ENCODE measurements around the gene FBXO31. TPM values are rescaled to one million over a fixed set of nuclear protein-coding genes. Genes with fewer than 3 reads are reported as not detected.
A peak's percentile ranks its signal among the peaks of the same experiment; 100 is the strongest.

The FBXO31 gene
- total and polyA plus RNA-seq, 10 of the 15 experiments (the other 5 are each of a cell fraction or from before 2014, with no cell fraction given), result 0.19 to 33.1 (median 10.3) TPM

DNA sequence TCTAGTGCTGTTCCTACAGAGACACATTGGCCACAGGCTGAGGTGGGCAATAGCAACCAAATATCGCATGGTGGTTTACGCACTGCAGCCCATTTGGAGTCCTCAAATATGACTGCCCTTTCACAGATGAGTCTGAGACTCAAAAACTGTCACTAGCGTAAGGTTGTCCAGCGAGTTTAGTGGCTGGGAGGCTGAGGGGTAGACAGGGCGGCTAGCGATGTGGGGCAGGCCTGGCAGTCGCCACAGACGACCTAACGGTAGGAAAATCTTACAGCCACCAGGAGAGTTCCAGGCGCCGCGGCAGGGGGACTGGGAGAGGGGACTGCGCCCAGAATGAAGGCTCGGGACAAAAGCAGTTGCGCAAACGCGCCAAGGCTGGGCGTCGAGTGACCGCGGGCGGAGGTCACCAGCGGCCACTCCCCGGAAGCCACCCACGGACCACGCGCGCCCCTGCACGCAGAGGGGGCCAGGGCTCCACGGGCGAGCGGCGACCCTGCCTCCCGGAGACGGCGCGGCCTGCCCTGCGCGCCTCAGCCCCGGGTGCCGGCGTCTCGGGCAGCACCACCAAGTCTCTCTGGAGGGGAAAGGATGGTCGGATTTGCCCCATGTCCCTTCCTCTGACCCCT is 7.9 kb upstream of the FBXO31 start (continued):
- TF ChIP-seq CBX5 (IDR thresholded peaks at IDR 0.05; ENCODE audit: low read depth), result no peak
- TF ChIP-seq MYB (IDR thresholded peaks at IDR 0.05; ENCODE audit: borderline replicate concordance, low read depth, low read length), result no peak
- no peak for TF ChIP-seq WRNIP1 (IDR thresholded peaks at IDR 0.05; ENCODE audit: borderline replicate concordance, low read depth, low read length)

DNA sequence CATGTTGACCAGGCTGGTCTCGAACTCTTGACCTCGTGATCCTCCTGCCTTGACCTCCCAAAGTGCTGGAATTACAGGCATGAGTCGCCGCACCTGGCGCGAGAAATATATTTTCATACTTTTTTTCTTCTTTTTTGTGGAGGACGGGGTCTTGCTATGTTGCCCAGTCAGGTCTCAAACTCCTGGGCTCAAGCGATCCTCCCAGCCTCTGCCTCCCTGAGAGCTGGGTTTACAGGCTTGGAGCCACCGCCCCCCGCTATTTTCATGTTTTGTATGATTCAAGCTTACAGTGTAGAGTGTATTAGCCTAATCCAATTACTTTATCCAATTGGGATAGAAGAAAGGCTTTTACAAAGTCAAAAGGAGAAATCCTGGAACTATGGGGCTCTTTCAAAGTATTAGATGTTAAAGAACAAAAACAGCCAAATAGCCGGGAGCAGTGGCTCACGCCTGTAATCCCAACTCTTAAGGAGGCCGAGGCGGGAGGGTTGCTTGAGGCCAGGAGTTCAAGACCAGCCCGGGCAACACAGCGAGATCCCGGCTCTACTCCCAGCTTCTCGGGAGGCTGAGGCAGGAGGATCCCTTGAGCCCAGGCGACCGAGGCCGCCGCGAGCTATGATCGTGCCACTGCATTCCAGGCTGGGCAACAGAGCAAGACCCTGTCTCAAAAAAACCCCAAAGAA is 7.2 kb upstream of the FBXO31 start:
- CTCF ChIA-PET, result interaction anchor here (0.7 kb wide), 1 partner anchor 244 kb away, joined by 3 read pairs; no protein-coding TSS in a partner anchor
- in situ Hi-C loops (cut with MboI), result loop anchor here (10.0 kb wide), 1 partner anchor 836 kb away; the partner anchor contains the start of gene MTHFSD
- TF ChIP-seq HDAC2 (IDR thresholded peaks at IDR 0.05), result no peak
- TF ChIP-seq STAT1 (conservative IDR thresholded peaks at IDR 0.05), result no peak
- TF ChIP-seq BMI1 (IDR thresholded peaks at IDR 0.05; ENCODE audit: borderline replicate concordance), result no peak
- TF ChIP-seq, protein P1, sequence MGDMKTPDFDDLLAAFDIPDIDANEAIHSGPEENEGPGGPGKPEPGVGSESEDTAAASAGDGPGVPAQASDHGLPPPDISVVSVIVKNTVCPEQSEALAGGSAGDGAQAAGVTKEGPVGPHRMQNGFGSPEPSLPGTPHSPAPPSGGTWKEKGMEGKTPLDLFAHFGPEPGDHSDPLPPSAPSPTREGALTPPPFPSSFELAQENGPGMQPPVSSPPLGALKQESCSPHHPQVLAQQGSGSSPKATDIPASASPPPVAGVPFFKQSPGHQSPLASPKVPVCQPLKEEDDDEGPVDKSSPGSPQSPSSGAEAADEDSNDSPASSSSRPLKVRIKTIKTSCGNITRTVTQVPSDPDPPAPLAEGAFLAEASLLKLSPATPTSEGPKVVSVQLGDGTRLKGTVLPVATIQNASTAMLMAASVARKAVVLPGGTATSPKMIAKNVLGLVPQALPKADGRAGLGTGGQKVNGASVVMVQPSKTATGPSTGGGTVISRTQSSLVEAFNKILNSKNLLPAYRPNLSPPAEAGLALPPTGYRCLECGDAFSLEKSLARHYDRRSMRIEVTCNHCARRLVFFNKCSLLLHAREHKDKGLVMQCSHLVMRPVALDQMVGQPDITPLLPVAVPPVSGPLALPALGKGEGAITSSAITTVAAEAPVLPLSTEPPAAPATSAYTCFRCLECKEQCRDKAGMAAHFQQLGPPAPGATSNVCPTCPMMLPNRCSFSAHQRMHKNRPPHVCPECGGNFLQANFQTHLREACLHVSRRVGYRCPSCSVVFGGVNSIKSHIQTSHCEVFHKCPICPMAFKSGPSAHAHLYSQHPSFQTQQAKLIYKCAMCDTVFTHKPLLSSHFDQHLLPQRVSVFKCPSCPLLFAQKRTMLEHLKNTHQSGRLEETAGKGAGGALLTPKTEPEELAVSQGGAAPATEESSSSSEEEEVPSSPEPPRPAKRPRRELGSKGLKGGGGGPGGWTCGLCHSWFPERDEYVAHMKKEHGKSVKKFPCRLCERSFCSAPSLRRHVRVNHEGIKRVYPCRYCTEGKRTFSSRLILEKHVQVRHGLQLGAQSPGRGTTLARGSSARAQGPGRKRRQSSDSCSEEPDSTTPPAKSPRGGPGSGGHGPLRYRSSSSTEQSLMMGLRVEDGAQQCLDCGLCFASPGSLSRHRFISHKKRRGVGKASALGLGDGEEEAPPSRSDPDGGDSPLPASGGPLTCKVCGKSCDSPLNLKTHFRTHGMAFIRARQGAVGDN (IDR thresholded peaks at IDR 0.05), result no peak
- TF ChIP-seq NFYB (IDR thresholded peaks at IDR 0.05; ENCODE audit: insufficient read depth, low read depth, low read length), result no peak
- TF ChIP-seq, protein P2, sequence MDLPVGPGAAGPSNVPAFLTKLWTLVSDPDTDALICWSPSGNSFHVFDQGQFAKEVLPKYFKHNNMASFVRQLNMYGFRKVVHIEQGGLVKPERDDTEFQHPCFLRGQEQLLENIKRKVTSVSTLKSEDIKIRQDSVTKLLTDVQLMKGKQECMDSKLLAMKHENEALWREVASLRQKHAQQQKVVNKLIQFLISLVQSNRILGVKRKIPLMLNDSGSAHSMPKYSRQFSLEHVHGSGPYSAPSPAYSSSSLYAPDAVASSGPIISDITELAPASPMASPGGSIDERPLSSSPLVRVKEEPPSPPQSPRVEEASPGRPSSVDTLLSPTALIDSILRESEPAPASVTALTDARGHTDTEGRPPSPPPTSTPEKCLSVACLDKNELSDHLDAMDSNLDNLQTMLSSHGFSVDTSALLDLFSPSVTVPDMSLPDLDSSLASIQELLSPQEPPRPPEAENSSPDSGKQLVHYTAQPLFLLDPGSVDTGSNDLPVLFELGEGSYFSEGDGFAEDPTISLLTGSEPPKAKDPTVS (IDR thresholded peaks at IDR 0.05; ENCODE audit: low read depth, low read length), result no peak
- TF ChIP-seq KAT2A (conservative IDR thresholded peaks at IDR 0.05; ENCODE audit: control insufficient read depth, low read depth, low read length), result no peak
- no peak for TF ChIP-seq KLF5 (IDR thresholded peaks at IDR 0.05; ENCODE audit: partially characterized antibody)
- TF ChIP-seq EGR1 (IDR thresholded peaks at IDR 0.05; ENCODE audit: borderline replicate concordance in 1 of 2, low read depth in 2 of 2, low read length in 2 of 2), result no peak
- no peak for TF ChIP-seq ZNF622 (IDR thresholded peaks at IDR 0.05)

More for the DNA sequence above, 7.2 kb upstream of the FBXO31 start:
- WGBS (ENCODE audit: insufficient coverage, insufficient replicate concordance, low lambda C conversion rate, missing lambda C conversion rate), result over 99% methylated on average over 19 of the region's 24 CpGs
- Histone ChIP-seq H3K36me3 (ENCODE audit: control insufficient read depth in 2 of 2, insufficient read depth in 2 of 2, low read length in 1 of 2) (no peaks in the 10 kb centered on the region), H3K4me3 (peak overlapping the region; percentile 71; the same call in 1 of the 2 replicates), H3K4me1 (ENCODE audit: control insufficient read depth, insufficient read depth, low read length) (peaks cover 16% of the 10 kb centered on the region), H3K27me3 (replicated peaks in 1 of 2; ENCODE audit: control insufficient read depth in 2 of 2, insufficient read depth in 2 of 2, low read length in 1 of 2) (no peaks in the 10 kb centered on the region), H3K9me3 (replicated peaks; ENCODE audit: control insufficient read depth, insufficient read depth, low read length) (no peaks in the 10 kb centered on the region), H4K20me1 (ENCODE audit: control insufficient read depth, insufficient read depth) (peaks cover 9% of the 10 kb centered on the region; the same call in 1 of the 2 replicates), H3K4me2 (ENCODE audit: control insufficient read depth, insufficient read depth) (peak overlapping the region; percentile 99), H2AFZ (ENCODE audit: control insufficient read depth, low read depth, low read length) (no peak overlapping the region), H3K9ac (ENCODE audit: control insufficient read depth, insufficient read depth, low read length) (no peak overlapping the region; the same call in 1 of the 2 replicates), H3K79me2 (ENCODE audit: control insufficient read depth, insufficient read depth, low read length) (peaks cover 3% of the 10 kb centered on the region), H3K27ac (ENCODE audit: control insufficient read depth, insufficient read depth) (peak overlapping the region; percentile 82)
- BruUV-seq (replicated peaks), result no TSS peak
- DNase-seq (ENCODE audit: low read depth, low spot score), result no peak
- FAIRE-seq, result no peak
- intact Hi-C loops (cut with micrococcal nuclease; ENCODE audit: unreplicated experiment), result loop anchor here (5.0 kb wide), 1 partner anchor 377 kb away; the partner anchor contains the start of gene KLHDC4
- ChIA-PET POLR2A (no interaction called here), SMC1A (ENCODE audit: uncharacterized antibody, unreplicated experiment) (no interaction called here), RAD21 (ENCODE audit: unreplicated experiment) (no interaction called here)
- ATAC-seq, result no peak
